8988T (cell line): ENCODE results near the gene CEMIP2.

Source experiments
- DNase-seq: peaks from one replicate; pipeline ENCODE4 v3.0.0; 2011

CEMIP2 gene

DNA sequence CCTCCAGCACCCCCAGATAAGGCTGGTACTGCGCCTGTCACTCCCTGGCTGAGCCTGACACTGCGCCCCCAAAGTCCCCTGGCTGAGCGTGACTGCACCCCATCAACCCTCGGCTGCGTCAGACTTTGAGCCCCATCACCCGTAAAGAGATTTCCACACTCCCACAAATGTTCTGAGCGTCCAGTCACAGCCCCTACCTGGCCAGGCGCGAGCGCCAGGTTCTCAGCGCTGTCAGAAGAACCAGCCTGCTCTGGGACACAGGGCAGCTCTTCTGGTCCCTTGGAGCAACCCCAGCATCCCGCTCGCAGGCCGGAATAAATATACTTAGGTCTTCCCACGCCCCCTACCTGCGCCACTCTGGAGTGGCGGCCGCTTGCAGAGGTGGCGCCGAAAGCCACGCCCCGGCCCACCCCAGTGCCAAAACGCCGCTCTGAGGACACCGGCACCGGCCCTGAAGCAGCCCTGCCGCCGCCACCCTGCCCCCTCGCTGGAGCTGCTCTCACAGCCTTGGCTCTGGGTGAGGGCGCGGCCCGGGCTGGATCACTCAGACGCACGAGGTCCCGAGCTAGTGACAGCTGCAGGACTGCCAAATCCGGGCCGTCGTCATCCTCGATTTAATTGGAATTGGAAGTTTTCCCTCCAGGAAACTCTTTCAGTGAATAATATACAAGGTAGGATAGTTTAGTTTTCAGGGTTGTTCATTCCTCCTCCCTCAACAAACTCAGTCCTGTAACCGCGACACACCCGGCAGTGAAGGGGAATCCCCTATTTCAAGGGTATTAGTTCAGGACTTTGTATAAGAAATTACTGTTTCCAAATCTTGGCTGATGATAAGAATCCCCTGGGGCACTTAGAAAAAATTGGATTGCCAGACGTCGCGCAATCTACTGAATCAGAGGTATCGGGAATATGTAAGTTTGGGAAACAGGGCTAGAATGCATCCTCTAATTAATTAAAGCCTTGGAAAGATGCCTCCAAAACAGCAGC, 1.2 kb upstream of the CEMIP2 start:
- DNase-seq = peak; percentile 43

DNA sequence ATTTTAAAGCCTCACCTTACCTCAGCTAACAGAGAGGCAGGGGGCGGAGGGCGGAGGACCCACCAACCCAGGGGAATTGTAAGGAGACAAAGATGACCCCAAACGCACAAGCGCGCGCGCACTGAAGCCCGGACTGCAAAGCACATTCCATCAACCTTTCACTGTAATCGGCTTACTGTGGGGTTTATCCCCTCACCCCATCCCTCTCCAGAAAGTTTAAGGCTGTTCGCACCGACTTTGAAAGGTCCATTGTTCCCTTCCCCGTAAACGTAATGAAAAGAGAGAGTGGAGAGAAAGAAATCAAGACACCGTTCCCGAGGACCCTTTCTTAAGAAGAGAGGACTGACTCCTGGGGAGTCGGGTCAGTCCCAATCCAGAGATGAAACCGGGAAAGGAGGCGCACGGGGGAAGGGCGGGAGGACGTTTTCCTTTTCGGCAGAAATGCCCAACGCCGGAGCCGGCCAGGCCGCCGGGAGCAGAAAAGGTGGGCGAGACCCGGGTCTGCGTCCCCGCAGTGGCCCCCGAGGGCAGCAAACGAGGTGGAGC, 464 bp downstream of the CEMIP2 start:
- no peak for DNase-seq

GRCh38 chr9:71767163-71767775, 1.0 kb downstream of the CEMIP2 start:
- no peak for DNase-seq

DNA sequence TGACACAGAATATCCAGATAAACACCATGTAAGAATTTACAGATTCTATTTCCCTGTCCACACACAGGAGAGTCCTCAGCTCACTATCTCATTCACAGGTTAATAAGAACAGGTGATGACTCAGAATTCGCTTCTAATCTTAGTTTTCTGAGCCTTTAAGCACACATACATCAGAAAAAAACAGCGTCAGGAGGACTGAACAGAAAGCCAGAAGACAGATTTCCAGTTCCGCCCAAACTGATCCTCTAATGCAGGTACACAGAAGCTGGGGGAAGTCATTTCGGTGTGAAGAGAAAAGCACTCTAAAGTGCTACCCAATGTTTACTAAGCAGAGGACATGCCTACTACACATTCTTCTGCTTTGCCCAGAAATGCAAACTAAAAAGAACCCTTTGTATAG, 1.6 kb downstream of the CEMIP2 start:
- DNase-seq = no peak

DNA sequence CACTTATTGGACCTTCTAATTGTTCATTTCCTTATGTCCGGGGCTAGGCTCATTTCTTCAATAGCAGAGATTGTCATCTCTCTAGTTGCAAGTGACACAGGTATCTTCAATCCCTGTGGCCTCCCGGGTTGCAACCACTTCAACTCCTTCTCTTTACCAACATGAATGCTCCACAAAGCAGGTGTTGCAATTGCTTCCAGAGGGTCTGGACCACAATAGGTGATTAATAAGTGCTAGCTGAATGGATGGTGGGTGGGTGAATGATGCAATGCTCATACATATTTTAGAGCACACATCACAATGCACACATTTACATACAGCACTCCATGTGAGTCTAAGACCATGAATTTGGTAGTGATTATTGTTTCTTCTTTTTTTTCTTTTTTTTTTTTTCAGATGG, 2.6 kb downstream of the CEMIP2 start:
- DNase-seq = no peak

GRCh38 chr9:71764891-71765290, 3.4 kb downstream of the CEMIP2 start:
- no peak for DNase-seq

GRCh38 chr9:71764463-71764862, 3.9 kb downstream of the CEMIP2 start:
- no peak for DNase-seq

DNA sequence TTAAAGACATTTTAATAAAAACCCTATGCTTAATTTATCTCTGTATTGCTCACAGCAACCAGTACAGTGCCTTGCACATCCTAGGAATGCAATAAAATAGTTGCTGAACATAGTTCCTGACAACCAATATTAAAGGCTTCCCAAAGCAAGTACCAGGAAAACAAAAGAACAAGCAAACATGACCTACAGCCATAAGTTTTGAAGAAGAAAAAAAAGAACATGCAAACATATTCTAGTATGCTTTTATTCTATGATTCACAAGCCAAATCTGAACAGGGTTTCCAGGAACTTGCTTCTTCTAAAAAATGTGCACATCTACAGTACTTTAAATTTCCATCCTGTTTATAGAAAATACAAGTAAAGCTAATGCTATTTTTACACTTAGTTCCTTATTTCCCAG, 4.5 kb downstream of the CEMIP2 start:
- no peak for DNase-seq

DNA sequence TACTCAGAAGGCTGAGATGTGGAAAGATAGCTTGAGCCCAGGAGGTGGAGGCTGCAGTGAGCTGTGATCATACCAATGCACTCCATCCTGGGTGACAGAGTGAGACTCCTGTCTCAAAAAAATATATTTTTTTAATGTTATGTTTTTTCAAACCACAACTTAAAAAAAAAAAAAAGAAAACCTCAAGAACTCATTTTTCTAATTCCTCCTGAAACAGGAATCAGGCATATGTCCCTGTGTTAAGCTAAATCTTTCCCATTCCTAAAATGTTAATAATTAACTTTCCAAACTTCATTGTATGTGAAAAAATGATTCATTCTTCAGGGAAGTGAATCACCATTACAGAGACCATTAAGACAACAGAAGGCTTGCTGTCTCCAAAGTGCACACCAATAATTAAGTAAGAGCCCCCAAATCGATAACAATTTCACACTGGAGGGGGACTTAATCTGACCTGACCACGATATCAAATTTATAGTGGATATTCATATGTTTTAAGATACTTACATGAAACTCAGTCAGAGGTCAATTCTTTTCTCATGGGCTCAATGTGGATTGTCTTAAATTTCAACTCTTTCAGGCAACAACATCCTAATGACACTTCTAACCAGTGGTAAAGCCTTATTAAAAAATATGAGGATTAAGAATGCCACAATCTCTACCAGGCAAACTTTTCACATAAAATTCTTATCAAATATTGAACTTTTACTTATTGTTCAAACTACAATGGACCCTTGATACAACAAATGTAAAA, 5.2 kb downstream of the CEMIP2 start:
- no peak for DNase-seq

DNA sequence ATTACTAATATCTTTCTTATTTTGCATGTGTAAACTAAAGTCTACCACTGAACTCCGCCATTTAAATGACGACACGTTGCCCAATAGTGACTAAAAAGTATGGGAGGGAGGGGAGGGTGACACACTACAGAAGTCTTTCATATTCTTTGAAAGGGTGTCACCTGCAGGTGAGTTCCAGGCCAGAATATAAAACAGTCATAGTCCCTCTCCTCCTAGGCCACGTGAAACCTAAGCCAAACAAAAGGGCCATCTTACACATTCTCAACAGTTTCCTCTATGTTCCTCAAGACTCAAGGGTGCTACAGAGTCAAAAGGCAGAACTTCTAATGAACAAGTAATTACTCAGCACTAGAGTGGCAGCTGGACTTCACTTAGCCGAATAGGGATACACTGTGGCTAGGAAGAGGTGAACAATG, 6.4 kb downstream of the CEMIP2 start:
- no peak for DNase-seq

DNA sequence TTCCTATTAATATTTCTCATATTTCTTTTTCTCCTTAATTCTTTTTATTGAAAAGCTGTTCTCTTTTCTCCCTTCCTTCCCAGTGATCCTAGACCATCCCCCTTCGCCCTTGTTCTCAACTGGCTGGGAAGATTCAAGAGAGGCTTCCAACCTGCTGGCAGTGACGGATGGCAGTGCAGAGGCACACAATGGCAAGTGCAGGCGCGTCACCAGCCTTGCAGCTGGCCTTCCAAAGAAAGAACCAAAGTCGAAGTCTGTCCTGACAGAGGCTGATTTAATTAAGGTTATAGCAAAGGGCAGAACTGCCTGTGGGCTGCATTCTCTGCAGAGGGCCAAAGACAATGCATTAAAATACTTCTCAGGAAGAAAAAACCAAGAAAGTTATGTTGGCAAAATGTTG, 7.4 kb downstream of the CEMIP2 start:
- no peak for DNase-seq

GRCh38 chr9:71758785-71759184, 9.5 kb downstream of the CEMIP2 start:
- DNase-seq = no peak

- no peak for DNase-seq
Observed at GRCh38 chr9:71758277-71758676, 10.0 kb downstream of the CEMIP2 start.

DNA sequence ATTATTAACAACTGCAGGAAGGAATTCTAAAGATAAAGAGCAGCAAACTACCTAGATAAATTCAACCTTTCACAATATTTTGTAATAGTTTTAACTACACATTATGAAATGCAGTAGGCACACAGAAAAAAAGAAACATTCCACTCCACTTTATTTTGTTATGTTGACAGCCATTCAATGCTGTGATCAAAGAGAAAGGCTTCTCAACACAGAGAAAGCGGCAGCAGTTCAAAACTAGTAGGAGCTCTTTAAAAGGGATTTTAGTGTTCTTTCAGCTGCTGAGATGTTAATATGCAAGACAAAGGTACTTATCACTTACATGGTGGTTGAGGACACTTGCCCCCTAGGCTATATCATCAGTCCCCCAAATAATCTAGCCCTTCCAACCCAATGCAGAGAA, 11.6 kb downstream of the CEMIP2 start:
- no peak for DNase-seq

DNA sequence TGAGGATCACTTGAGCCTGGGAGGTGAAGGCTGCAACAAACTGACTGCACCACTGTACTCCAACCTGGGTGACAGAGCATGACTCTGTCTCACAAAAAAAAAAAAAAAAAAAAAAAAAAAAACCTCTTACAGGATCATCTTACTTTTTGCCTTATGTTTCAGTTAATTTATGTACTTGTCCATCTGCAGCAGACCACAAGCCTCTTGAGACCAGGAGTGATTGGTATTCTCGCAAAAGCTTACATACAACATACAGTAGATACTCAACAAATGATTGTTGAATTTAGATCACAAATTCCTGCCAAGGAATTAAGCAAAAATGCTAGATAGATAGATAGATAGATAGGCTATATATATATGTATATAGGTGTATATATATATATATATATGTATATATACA, 12.4 kb downstream of the CEMIP2 start:
- no peak for DNase-seq

DNA sequence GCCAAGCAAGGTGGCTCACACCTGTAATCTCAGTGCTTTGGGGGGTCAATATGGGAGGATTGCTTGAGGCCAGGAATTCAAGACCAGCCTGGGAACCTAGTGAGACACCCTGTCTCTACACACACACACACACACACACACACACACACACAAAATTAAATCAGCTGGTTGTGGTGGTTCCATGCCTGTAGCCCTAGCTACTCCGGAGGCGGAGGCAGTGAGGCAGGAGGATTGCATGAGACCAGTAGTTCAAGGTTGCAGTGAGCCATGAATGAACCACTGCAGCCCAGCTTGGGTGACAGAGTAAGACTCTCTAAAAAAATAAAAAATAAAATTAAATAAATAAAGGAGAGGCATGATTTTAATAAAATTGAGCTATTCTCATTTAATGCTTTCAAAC, 13.1 kb downstream of the CEMIP2 start:
- DNase-seq = no peak

DNA sequence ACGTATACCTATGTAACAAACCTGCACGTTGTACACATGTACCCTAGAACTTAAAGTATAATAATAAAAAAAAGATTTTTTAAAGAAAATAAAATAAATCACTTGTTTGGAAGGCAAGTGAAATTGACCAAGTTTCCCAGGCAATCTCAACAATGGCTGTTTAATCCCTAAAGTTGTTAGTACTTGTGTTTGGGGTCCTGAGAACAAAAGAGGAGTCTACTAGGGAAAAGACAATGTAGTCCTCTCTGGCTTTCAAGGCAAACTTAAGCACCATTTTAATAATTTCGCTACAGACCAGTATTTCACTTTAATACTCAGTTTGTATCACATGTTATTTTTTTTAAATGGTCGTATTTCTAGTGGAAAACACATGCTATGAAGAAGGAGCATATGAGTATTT, 14.2 kb downstream of the CEMIP2 start:
- no peak for DNase-seq

DNA sequence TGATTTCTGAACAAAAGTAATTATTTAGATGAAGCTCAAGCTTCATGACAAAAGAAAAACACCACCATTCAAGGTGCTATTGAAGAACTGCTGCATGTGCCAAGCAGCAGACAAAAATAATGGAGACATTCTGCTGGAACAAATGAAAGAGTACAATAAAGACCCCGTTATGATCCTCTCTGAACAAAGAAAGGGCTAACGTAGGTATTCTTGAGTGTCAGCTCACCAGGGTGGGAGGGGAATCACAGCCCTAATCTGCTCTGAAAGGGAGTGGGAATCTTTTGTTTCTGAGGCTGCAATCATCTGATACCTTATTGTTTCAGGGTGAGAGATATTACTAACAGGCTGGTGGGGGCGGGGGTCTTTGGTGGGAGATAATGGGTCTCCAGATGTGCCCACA, 15.4 kb downstream of the CEMIP2 start:
- no peak for DNase-seq

- no peak for DNase-seq
Observed at GRCh38 chr9:71752352-71752751, 16.0 kb downstream of the CEMIP2 start.

DNA sequence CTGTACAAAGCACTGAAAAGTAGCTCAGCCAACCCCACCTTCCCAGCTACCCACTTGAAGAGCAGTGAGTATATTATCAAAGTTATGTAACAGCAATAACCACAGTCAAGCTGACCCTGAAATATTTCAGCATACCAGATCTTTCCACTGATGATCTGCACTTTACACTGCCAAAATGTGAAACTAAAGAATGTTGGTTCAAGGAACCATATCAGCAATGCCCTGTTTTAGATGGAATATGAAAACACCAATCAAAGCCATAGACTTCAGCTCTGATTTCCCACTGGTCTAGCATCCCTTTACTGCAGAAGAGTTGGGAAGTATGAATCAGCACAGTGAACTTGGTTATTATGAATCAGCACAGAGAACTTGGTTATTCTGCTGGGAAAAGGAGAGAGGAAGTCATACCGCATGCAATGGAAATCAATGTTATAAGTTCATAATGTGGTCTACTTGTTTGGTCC, 20.0 kb downstream of the CEMIP2 start:
- DNase-seq = no peak

GRCh38 chr9:71747576-71747975, 20.7 kb downstream of the CEMIP2 start:
- DNase-seq = no peak

DNA sequence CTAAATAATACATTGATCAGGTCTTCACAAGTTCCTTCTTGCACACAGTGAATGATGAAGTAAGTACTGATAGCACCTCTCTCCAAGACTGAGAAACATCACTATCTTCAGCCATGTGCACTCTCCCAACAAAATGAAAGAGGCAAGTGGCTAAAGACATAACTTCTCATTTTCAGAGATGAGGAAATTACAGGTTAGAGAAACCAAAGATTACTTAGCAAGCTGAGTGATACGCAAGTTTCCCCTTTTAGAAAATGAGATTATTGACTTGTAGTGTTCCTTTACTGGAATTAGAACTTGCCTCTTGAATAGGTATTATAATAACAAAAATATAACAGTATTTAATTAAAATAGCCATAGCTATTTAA, 21.6 kb downstream of the CEMIP2 start:
- no peak for DNase-seq

DNA sequence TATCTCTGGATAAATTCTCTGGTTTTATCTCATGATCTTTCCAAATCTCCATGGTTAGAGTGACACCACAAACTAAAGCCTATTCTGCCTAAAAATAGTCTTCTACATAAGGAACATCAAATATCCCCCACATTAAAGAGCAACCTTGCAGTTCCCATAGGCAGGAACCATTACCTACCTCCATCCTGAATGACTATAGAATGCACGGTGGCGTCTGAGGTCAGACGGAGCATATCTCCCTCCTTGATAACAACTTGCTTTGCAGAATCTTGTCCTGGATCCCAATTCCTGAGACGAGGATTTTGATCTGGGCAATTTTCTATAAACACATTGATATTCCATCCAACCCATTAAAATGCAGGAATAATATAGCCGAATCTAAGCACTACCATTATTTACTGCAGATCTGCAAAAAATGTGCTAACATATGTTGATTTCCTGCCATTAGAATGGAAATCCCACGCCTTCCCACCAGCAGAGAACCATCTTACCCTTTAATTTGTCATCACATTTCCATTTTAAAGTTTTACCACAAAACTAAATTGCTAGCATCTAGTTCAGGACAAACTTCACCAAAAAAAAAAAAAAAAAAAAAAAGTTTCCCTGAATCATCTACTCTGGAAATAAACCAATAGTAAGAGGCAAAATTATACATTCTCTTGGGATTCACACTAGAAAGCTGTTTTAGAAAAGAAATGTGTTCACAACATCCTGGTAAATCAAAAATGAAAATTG, 22.1 kb downstream of the CEMIP2 start:
- no peak for DNase-seq
